Midbrain (tissue), 1 donor: ENCODE measurements around the gene BTNL2.
A peak's percentile ranks its signal among the peaks of the same experiment; 100 is the strongest.

Source experiments
- DNase-seq: peaks from one replicate; lab custom pipeline; 2025; lab: John Stamatoyannopoulos, UW

BTNL2 gene

DNA sequence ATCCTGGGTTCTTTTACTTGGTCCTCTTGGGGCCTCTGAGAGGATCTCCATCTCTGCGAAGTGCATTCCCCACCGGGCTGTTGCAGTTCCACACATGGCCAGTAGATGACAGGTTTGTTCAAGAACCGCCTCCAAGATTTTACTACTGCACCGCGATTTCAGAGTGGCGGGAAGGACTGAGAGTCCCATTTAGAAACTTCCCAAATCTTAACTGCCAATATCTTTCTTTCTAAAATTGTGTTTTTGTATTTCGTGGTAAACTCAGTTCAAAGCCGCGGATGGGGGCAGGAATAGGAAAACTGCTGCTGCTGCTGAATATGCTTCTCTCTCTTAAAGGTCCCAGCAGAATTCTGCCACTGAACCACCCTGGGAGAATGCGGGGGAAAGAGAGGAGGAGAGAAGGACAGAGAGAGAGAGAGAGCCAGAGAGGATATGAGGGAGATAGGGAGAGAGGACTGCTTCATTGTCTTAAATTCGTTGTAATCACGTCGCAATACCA is 8.6 kb upstream of the BTNL2 start:
- peak; percentile 66 for DNase-seq

DNA sequence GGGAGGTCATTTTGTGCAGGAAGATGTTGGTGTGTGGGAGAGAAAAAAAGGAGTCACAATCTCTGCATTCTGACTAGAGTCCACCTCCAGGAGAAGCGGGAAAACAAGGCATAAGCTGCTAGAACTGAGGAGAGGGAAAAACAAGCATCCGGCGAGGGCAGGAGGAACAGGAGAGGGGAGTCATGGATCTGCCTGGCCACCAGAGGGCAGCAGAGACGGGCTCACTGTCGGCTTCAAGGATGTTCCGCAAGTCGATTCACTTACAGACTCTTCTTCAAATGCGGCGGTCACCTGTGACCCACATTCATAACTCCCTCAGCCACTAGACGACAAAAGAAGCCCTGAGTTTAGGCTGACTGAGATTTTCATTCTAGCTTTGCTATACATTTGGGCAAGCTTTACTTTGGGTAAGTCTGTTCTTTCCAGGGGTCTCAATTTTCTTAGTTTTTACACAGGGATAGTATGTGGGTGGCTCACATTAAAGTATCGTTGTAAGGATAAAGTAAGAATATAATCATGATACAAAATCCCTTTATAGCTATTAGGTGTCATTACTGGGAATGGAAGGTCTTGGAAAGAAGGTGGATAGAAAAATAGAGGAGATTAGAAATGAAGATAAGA is 6.6 kb upstream of the BTNL2 start:
- peak; percentile 60 for DNase-seq

DNA sequence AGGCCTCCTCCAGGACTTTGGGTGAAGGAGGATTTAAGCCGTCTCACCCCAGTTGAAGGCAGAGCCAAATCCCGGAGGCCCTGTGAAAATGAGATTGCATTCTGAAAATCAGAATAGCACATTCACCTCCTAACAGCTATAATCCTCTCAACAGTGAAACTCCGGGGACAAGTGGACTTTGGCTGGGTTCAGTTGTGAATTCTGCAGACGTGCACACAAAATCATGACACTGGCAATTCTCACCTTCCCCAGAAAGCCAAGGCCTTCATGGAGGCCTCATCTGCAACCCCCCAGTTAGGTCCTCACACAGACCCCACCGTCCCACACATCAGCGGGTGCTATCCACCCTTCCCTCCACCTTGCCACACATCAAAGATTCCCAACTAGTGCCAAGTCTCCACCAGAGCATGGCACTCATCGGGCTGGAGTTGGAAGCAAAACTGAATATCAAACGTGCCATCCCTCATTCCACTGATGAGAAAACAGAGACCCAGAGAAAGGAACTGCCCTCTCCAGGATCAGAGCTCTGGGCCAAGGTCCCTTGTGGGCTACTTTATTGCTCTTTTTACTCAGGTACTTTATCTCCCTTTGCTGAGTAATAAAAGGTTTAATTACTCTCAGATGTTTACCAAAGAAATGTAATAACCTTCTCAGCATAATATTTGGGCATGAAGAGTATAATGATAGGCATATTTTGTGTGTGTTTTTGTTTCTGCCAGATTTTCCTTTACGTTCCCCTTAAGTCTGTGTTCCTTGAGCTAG is 4.8 kb upstream of the BTNL2 start:
- DNase-seq, result no peak

DNA sequence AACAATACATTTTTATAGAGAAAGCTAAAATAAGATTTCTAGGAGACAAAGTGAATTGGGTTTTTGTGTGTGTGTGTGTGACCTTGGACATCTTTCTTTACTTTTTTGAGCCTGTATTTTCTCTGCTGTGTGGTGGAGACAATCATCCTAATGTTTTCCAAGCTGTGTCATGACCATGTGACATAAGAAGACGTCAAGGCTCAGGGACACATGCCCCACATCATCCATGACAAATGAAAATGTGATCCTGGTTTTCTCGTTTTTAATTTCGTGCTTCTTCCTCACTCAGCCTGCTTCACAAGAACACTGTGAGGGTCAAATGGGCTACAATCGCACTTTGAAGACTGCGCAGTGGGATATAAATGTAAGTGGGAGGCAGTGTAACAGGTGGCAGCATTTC is 3.9 kb upstream of the BTNL2 start:
- no peak for DNase-seq

DNA sequence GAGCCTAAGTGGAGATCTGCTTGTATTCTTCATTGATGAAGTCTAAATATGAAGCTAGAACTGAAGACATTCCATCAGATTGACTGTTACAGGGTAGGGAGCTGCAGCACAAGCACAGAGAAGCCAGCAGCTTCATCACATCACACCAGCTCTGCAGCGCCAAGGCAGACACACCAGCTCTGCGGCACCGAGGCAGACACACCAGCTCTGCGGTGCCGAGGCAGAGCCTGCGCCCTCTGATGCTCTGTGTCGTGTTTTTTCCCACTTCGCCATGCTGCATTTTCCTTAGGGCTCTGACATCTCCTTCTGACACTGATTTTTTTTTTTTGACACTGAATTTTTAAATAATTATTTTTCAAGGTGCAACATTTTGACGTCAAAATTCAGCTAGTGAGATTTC is 784 bp downstream of the BTNL2 start:
- DNase-seq, result no peak

DNA sequence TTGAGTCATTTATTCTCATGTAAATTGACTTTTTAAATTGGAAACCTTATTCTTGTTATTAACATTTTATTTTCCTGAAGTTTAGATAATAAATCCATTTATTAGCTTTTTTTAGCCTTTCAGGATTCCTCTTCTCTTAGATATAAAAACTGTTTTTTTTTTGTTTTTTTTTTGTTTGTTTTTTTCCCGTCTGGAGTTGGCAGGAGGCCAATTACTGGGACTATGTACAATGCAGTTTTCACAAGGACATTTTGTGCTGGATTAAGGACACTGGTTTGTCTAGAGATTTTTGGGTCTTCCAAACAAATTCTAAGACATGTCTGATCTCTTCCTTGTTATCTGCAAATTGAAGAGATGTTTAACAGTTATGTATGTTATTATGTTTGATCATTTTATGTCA is 1.3 kb downstream of the BTNL2 start:
- no peak for DNase-seq

DNA sequence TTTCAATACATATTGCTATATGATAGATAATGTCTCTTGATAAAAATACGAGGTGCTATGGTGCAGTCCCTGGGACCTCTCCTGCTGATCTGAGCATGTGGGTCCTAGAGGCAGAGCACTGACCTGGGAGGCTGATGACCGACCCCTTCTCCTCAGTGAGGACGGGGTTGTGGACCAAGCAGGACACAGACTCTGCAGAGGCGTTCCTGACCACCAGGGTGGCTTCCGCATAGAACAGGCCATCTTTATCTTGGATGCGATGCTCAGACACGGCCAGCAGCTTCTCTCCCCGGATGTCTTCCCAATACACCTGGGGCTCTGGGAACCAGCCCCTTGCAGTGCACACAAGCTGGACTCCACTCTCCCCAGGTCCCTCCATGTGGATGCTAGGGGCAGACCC is 4.2 kb downstream of the BTNL2 start:
- DNase-seq, result no peak

DNA sequence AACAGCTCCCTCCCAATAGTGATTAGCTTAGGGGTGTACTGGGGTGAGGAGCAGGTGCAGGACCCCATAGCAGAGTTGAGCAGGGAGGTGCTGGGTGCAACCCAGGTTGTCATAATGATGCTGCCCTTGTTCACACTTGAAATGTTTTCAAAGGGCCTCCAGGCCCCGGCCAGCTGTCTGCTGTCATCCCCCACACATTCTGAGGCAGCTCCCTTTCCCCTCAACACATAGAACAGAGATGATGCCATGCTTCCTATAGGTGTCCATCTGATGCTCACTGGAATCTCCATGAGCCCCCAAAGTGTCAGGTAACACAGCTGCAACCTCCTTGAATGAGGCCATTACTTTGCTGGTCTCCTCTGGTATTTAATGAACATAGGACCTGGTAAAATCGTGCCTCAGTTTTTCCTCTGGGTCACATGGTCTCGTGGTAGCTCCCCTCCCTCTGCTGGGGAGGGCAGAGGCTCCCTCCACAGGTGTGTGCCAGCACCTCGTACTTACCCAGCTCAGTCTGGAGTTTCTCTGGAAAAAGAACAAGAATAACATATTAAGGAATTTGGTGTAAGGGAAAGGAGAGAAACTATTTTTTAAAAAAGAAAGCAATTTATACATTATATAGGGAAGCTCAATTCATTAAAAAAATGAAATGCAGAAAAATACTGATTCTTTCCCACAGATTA is 5.6 kb downstream of the BTNL2 start:
- DNase-seq, result no peak

DNA sequence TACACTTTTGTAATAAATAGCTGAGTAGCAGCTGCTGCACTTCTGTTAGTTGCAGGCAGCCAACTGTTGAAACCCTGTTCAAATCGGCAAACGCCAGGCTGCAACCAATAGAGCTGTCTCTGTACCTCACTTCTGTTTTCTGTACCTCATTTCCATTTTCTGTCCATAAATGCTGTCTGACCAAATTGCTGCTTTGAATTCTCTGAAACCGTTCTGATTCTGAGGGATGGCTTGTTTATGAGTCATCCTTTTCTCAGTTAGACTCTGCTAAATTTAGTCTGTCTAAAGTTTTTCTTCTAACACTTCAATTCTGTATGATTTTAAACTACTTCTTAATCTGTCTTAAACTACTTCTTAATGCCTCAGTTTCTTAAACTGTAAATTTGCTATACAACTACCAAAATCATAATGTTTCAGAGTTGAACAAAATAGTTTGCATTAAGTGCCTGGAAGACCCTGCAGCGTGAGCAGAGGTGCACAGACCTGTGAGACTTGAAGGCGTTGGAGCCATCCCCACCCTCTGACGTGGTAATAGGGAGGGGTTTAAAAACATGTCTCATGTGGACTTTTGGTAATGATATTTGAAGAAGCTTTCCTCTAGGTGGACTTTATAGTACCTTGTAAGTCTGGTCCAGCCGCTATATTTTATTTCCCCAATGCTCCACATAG is 9.6 kb downstream of the BTNL2 start:
- no peak for DNase-seq

DNA sequence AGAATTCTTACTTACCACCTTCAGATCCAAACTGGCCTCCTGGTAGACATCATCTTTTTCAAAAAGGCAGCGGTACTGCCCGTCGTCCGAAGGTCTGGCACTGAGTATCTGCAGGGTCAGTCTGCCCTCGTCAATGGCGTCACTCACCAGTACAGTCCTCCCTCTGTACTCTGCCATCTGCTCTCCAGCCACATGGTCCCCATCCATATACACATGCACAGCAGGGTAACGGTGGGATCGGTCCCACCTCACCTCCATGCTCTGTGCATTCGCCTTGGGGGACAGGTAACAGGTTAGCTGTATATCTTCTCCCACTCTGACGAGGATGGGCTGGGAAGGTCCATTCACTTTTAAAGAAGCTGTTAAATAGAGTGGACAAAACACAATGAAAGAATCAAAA is 11.0 kb downstream of the BTNL2 start:
- DNase-seq, result no peak

DNA sequence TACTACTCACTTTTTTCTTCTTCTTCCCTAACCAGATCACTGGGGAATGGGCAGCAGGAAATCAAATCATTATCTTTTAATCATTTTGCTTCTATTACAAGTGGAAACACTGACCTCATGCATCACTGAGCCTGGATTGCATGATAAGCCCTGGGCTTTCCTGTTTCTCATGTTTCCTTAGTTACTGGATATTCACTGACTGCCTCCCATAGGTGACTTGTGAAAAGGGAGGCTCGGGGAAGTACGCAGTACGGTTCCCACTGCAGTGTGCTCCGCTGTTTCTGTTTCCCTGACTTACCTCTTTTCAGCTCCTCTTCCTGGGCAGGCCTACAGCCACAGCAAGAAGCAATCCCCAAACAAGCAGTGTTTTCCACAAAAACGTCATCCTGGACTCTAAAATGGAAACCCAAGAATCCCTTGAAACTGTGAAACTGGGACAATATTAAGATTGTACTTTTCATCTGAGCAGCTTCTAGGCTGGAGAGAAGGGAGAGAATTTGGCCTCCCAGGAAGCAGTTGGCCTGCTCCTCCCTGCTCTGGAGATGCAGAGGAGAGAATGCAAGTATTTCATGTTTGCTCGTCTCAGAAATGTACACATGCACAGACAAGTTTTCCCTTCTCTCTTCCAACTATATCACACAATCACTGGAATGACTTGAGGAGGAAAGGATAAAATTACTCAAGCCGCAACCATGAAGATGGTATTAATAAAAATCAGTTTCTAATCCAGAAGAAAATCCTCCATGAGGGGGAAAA is 13.1 kb downstream of the BTNL2 start:
- DNase-seq, result no peak

DNA sequence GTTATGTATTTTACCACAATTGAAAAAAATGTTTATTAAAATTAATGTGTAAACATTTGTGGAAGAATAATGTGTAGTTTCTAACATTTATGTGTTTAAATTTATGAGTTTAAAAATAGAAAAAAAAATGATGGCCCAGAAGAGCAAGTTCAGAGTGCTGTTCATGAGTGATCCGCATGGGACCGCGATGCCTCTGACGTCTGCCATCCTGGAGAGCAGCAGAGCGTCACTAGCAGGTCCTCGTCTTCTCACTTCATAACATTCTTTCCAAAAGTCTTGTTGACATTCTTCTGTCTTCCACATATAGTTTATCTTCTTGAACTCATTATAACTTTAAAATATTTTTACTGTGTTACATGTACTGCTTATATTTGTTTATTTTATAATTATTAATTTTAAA is 15.5 kb downstream of the BTNL2 start:
- DNase-seq, result no peak

DNA sequence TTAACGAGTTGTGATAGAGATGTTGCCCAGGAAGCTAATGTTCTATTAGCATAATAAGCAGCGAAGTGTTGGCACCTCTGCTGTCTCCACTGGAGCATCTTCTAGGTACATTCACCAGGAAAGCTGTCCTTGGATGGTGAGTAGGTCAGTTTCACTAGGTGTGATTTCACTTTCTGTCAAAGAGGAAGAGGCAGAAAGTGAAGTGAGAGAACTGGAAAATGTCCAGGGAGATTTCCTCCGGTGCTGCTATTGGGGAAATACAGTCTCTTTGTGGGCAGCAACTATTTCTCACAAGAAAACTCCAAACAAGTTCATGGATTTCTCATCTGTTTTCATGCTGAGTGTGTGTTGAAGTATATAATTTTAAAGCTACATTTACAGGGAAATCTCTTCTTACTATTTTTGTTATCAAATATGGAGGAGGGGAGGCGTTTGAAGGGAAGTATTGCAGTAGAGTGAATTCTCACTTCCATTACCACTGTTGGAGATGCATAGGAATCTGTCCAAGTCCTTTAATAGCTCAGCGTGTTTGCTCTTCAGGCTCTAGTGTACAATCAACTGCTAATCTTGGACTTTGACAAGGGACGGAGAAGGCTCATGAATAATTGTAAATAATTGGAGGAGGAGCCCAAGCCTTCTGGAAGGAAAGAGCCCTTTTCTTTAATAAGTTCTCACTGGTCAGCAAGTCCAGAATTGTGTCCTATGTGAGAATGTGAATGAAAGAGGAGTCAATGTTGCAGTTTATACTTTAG is 19.2 kb downstream of the BTNL2 start:
- DNase-seq, result no peak

DNA sequence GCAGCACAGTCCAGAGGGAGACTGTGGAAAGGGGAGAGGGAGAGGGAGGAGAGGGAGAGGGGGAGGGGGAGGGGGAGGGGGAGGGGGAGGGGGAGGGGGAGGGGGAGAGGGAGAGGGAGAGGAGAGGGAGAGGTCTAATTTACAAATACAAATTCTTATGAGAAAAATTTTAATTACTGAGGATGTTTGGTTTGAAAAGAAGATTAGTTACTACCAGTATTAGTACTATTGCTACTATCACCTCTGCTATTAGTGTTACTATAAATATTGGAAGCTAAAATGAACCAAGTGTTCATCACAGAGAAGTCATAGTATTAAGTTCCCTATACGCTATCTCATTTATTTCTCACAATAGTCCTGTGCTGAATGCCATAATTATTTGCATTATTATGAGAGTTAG is 20.9 kb downstream of the BTNL2 start:
- DNase-seq, result no peak

DNA sequence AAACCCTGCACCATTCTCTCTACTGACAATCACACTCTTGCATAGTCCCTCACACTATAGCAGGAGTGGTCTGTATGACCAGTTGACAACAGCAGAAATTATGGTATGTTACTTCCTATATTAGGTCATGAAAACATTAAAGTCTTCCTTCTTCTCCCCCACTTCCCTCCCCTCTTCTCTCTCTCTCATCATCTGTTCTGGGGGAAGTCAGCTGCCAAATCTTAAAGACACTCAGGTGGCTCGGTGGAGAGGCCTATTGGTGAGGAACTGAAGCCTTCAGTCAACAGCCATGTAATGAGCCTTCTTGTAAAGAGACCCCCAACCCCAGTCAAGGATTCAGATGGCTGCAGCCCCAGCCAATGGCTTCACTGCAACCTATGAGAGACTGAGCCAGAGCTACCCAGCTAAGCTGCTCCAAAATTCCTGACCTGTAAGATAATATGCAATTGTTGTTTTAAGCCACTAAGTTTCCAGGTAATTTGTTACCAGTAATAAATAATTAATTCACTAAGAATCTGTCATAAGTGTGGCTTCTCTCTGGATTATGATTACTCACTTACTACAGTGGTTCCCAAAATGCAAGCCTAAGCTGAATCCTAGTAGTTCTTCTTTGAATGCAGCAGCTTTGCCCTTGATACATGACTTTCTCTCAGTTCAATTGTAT is 24.1 kb downstream of the BTNL2 start:
- no peak for DNase-seq

DNA sequence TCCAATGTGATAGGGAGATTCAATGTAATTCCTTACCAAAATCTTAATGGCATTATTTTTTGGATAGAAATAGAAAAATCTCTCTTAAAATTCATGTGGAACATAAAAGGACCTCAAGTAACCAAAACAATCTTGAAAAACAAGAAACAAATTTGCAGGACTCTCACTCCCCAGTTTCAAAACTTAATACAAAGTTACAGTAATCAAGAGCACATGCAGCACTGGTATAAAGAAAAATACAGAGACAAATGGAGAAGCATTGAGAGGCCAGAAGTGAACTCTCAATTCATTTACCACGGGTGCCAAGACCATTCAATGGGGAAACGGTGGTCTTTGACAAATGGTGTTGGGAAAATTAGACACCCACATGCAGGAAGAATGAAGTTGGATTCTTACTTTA is 27.4 kb downstream of the BTNL2 start:
- DNase-seq, result no peak

DNA sequence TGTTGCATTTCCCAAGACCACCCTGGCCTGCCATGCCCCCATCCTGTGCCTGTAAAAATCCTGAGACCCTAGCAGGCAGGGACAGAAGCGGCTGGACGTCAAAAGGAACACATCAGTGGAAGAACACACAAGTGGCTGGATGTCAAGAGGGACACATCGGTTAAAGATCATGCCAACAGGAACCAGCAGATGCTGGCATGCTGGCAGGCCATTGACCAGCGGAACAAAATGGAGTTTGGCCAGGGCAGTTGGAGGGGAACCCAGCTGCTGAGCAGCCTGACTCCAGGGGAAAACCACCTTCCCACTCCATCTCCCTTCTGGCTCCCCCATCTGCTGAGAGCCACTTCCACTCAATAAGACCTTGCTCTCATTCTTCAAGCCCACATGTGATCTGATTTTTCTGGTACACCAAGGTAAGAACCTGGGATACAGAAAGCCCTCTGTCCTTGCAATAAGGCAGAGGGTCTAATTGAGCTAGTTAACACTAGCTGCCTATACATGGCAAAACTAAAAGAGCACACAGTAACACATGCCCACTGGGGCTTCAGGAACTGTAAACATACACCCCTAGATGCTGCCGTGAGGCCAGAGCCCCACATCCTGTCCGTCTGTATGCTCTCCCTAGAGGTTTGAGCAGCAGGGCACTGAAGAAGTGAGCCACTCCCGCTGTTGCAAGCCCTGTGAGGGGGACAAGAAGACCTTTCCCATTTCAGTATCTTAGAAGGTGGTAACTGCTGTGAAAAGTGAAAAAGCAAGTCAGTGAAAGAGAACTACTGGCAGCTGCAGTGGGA is 31.0 kb downstream of the BTNL2 start:
- DNase-seq, result no peak

DNA sequence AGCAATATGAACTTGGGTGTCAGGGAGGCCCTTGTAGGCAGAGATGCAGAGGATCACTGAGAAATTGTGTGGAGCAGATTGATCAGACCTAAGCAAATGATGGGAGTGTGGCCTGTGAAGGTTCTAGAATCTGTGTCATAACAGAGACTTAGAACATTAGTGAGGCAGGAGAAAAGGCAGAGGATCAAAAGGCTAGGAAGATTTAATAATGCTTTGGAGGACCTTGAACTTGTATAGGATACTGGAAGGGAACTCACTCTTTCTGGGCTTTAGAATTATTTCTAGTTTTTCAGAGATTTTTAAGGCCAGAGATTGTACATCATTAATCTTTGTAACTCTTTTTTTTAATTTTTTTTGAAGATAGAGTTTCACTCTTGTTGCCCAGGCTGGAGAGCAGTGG is 35.2 kb downstream of the BTNL2 start, which contains the start of gene TSBP1:
Gene TSBP1 (minus strand): TSS at position 101 of the 400 bp plus-strand sequence. CDS start 197 bp downstream, outside the sequence.
- no peak for DNase-seq

DNA sequence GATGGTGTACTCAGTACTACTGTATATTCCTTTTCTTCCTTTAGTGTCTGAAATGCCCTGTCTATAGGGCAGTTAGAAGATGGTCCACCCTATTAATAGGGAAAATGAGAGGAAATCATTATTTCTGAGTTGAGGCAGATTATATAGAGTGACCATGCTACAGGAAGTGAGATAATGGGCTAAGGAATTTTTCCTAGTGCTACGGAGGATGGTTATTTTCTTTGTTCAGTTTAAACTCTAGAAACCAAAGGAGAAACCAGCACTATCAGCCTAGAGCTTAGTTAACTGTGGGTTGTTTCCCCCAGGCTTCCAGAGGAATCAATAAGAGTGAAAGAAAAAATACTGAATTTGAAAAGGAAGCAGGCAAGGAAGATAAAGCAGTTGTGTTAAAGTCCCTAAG is 35.8 kb downstream of the BTNL2 start:
- DNase-seq, result no peak

DNA sequence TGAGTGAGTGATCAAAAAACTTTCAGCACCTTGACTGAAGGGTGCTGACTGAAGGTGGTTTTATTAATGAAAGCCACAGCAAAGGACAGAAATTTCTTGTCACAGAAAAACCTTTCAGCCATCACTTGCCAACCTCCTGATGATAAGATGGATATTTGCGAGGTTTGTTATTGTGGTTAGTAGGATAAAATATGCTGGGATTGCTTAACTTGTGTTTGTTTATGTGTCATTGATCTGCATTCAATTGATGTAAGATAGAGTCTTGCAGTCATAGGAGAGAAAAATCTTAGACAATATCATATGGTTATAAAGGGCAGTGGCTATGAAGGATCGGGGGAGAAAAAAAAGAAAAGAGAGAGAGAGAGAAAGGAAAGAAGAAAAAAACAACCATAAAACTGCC is 36.5 kb downstream of the BTNL2 start:
- DNase-seq, result no peak
